Mesendoderm (in vitro differentiated cells): Measurements from ENCODE around the gene ZG16.

Source experiments
- DNase-seq: peaks from one replicate; pipeline ENCODE4 v3.0.0; 2013
- H2AK5ac ChIP-seq: 2 replicates; pipeline ENCODE4 v1.6.1; 2013; ENCODE audit warnings: low read length, inconsistent platforms
- H2BK120ac ChIP-seq: 2 replicates; pipeline ENCODE4 v1.6.1; 2013; ENCODE audit warnings: low read depth, mild to moderate bottlenecking, low read length, moderate library complexity, mixed read lengths
- H2BK15ac ChIP-seq: replicated peaks from 2 replicates; pipeline ENCODE4 v1.6.1; 2013; ENCODE audit warnings: low read depth, mild to moderate bottlenecking, moderate library complexity
- H2BK5ac ChIP-seq: 2 replicates; pipeline ENCODE4 v1.6.1; 2013; ENCODE audit warnings: low read length, inconsistent platforms
- H3K18ac ChIP-seq: 2 replicates; pipeline ENCODE4 v1.6.1; 2013; ENCODE audit warnings: mild to moderate bottlenecking, low read length, mixed read lengths
- H3K23ac ChIP-seq: one replicate; pipeline ENCODE4 v1.6.1; 2013; ENCODE audit warnings: low read length
- H3K27ac ChIP-seq: 2 replicates; pipeline ENCODE4 v1.5.1; 2013; ENCODE audit warnings: low read depth, mild to moderate bottlenecking, inconsistent platforms, low read length, moderate library complexity
- H3K27me3 ChIP-seq: 2 replicates; pipeline ENCODE4 v1.6.1; 2013; ENCODE audit warnings: low read length, control low read depth, mild to moderate bottlenecking, inconsistent platforms; ENCODE audit not compliant: insufficient read depth, poor library complexity
- H3K36me3 ChIP-seq: 2 replicates; pipeline ENCODE4 v1.6.1; 2013; ENCODE audit warnings: low read length, inconsistent platforms; ENCODE audit not compliant: control insufficient read depth, insufficient read depth
- H3K4ac ChIP-seq: one replicate; pipeline ENCODE4 v1.6.1; 2013; ENCODE audit warnings: low read depth, mild to moderate bottlenecking, low read length, moderate library complexity
- H3K4me1 ChIP-seq: 2 replicates; pipeline ENCODE4 v1.6.1; 2013; ENCODE audit warnings: low read depth, low read length, inconsistent platforms; ENCODE audit not compliant: control insufficient read depth
- H3K4me2 ChIP-seq: 2 replicates; pipeline ENCODE4 v1.6.1; 2013; ENCODE audit warnings: low read length
- H3K4me3 ChIP-seq: 2 replicates; pipeline ENCODE4 v1.5.1; 2013; ENCODE audit warnings: mild to moderate bottlenecking, low read length
- H3K56ac ChIP-seq: one replicate; pipeline ENCODE4 v1.6.1; 2013; ENCODE audit warnings: low read length
- H3K79me1 ChIP-seq: 2 replicates; pipeline ENCODE4 v1.6.1; 2013; ENCODE audit warnings: low read length, inconsistent platforms
- H3K79me2 ChIP-seq: 2 replicates; pipeline ENCODE4 v1.6.1; 2013; ENCODE audit warnings: mild to moderate bottlenecking, low read length; ENCODE audit not compliant: control insufficient read depth, insufficient read depth
- H3K9ac ChIP-seq: 2 replicates; pipeline ENCODE4 v1.6.1; 2013; ENCODE audit warnings: low read length, inconsistent platforms
- H4K5ac ChIP-seq: one replicate; pipeline ENCODE4 v1.6.1; 2013; ENCODE audit warnings: low read length
- H4K8ac ChIP-seq: one replicate; pipeline ENCODE4 v1.6.1; 2013; ENCODE audit warnings: low read depth, mild to moderate bottlenecking, control low read depth, low read length, moderate library complexity
- WGBS: extraction: QIAGEN DNeasy Blood & Tissue Kit; methylation state at CpG from one replicate; pipeline ENCODE4 v1.1.7; 2013; ENCODE audit warnings: low lambda C conversion rate, missing lambda C conversion rate; ENCODE audit not compliant: insufficient coverage; ENCODE audit errors: extremely low coverage; 5-methylcytosine and 5-hydroxymethylcytosine counted together

The ZG16 gene

DNA sequence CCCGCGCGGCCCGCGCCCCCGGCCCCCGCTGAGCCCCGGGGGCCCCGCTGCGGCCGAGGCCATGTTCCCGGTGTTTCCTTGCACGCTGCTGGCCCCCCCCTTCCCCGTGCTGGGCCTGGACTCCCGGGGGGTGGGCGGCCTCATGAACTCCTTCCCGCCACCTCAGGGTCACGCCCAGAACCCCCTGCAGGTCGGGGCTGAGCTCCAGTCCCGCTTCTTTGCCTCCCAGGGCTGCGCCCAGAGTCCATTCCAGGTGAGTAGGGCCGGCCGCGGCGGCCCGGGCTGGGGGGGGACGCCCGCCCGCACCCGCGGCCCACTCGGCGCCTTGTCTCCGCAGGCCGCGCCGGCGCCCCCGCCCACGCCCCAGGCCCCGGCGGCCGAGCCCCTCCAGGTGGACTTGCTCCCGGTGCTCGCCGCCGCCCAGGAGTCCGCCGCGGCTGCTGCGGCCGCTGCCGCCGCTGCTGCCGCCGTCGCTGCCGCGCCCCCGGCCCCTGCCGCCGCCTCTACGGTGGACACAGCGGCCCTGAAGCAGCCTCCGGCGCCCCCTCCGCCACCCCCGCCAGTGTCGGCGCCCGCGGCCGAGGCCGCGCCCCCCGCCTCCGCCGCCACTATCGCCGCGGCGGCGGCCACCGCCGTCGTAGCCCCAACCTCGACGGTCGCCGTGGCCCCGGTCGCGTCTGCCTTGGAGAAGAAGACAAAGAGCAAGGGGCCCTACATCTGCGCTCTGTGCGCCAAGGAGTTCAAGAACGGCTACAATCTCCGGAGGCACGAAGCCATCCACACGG, 28.8 kb downstream of the ZG16 start:
- Histone ChIP-seq H3K4me1 (peaks cover 10% of the 10 kb centered on the region), H3K27me3 (no peaks in the 10 kb centered on the region), H2BK120ac (peak overlapping the region; percentile 34), H3K56ac (peak overlapping the region; percentile 96), H3K18ac (peak overlapping the region; percentile 88), H3K9ac (peak overlapping the region; percentile 98), H3K79me1 (peaks cover 5% of the 10 kb centered on the region), H3K36me3 (peaks cover 8% of the 10 kb centered on the region), H3K27ac (peak overlapping the region; percentile 80), H2BK15ac (no peak overlapping the region), H3K23ac (no peak overlapping the region), H2BK5ac (peak overlapping the region; percentile 28), H4K5ac (no peak overlapping the region), H2AK5ac (no peak overlapping the region), H3K4ac (peak overlapping the region; percentile 90), H3K4me2 (peak overlapping the region; percentile 82), H3K4me3 (peak overlapping the region; percentile 56), H4K8ac (no peak overlapping the region), H3K79me2 (peaks cover 26% of the 10 kb centered on the region)
- peak; percentile 88 for DNase-seq
- no CpG with 5 or more reads among the region's 99 CpGs for WGBS

GRCh38 chr16:29807426-29808218, 29.6 kb downstream of the ZG16 start:
- Histone ChIP-seq H3K4me2 (peak overlapping the region; percentile 82), H3K4me1 (peaks cover 10% of the 10 kb centered on the region), H3K4ac (peak overlapping the region; percentile 90), H2BK120ac (peak overlapping the region; percentile 34), H3K56ac (peak overlapping the region; percentile 96), H4K8ac (no peak overlapping the region), H3K79me1 (peaks cover 5% of the 10 kb centered on the region), H3K4me3 (peak overlapping the region; percentile 56), H3K23ac (peak overlapping the region; percentile 59), H3K27ac (peak overlapping the region; percentile 80), H3K27me3 (no peaks in the 10 kb centered on the region), H3K18ac (peak overlapping the region; percentile 88), H2AK5ac (peak overlapping the region; percentile 54), H2BK5ac (peak overlapping the region; percentile 62), H3K9ac (peak overlapping the region; percentile 98), H3K36me3 (peaks cover 8% of the 10 kb centered on the region), H3K79me2 (peaks cover 26% of the 10 kb centered on the region), H2BK15ac (no peak overlapping the region), H4K5ac (no peak overlapping the region)
- DNase-seq: peak; percentile 93
- WGBS: no CpG with 5 or more reads among the region's 69 CpGs

DNA sequence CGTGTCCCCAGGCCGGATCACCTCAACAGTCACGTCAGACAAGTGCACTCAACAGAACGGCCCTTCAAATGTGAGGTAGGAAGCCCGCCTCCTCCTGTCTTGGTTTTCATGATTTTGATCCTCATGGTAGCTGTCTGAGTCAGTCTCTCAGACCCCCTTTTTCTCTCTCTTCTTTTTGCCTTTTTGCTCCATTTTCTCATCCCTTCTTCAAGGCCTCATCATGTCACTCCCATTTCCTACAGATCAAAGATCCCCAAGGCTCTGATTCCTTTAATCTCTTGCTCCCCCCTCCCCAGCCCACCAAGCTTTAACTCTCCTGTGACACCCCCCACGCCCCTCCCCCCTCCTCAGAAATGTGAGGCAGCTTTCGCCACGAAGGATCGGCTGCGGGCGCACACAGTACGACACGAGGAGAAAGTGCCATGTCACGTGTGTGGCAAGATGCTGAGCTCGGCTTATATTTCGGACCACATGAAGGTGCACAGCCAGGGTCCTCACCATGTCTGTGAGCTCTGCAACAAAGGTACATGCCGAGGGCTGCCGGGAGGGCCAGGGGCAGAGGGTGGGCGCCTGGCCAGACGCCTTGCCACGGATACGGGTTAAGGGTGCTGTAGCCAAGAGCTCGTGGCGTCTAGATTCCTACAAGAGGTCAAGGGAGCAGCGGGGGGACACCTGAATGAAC, 30.3 kb downstream of the ZG16 start:
- Histone ChIP-seq H4K5ac (no peak overlapping the region), H3K27ac (no peak overlapping the region), H2BK120ac (no peak overlapping the region), H3K79me2 (peaks cover 26% of the 10 kb centered on the region), H4K8ac (no peak overlapping the region), H2BK5ac (peak overlapping the region; percentile 62), H3K36me3 (peaks cover 8% of the 10 kb centered on the region), H3K4ac (no peak overlapping the region), H2AK5ac (no peak overlapping the region), H3K27me3 (no peaks in the 10 kb centered on the region), H2BK15ac (no peak overlapping the region), H3K4me3 (peak overlapping the region; percentile 56), H3K56ac (peak overlapping the region; percentile 96), H3K79me1 (peaks cover 5% of the 10 kb centered on the region), H3K9ac (peak overlapping the region; percentile 98), H3K4me2 (peak overlapping the region; percentile 82), H3K4me1 (peaks cover 16% of the 10 kb centered on the region), H3K18ac (no peak overlapping the region), H3K23ac (no peak overlapping the region)
- WGBS: no CpG with 5 or more reads among the region's 25 CpGs
- DNase-seq: no peak

GRCh38 chr16:29809031-29809747, 31.1 kb downstream of the ZG16 start:
- Histone ChIP-seq H3K36me3 (peaks cover 6% of the 10 kb centered on the region), H4K5ac (no peak overlapping the region), H2BK5ac (no peak overlapping the region), H3K4ac (no peak overlapping the region), H3K79me1 (peaks cover 5% of the 10 kb centered on the region), H3K4me2 (peak overlapping the region; percentile 82), H3K9ac (peak overlapping the region; percentile 98), H2BK15ac (no peak overlapping the region), H3K4me3 (no peak overlapping the region), H3K79me2 (peaks cover 26% of the 10 kb centered on the region), H2AK5ac (no peak overlapping the region), H3K18ac (no peak overlapping the region), H4K8ac (no peak overlapping the region), H3K4me1 (peaks cover 20% of the 10 kb centered on the region), H3K27ac (no peak overlapping the region), H2BK120ac (no peak overlapping the region), H3K56ac (peak overlapping the region; percentile 96), H3K23ac (peak overlapping the region; percentile 55), H3K27me3 (no peaks in the 10 kb centered on the region)
- WGBS: no CpG with 5 or more reads among the region's 31 CpGs
- DNase-seq: no peak
